Subcutaneous abdominal adipose tissue (tissue), 5 donors: ENCODE data around the gene CADPS2.

Experiments
- H3K27ac ChIP-seq: one replicate; pipeline ENCODE4 v1.7.0; 2013; ENCODE audit warnings: low read depth, mild to moderate bottlenecking, inconsistent platforms, low read length, moderate library complexity
- H3K27me3 ChIP-seq, 5 donors: one replicate each; pipeline ENCODE4 v1.7.0; 2013; ENCODE audit warnings: low read length in 5 of 5, inconsistent platforms in 1 of 5; ENCODE audit not compliant: control insufficient read depth in 5 of 5, insufficient read depth in 4 of 5
- H3K36me3 ChIP-seq, 5 donors: one replicate each; pipeline ENCODE4 v1.7.0; 2013; ENCODE audit warnings: low read length in 5 of 5; ENCODE audit not compliant: control insufficient read depth in 5 of 5, insufficient read depth in 5 of 5
- H3K4me1 ChIP-seq, 5 donors: one replicate each; pipeline ENCODE4 v1.7.0; 2013; ENCODE audit warnings: low read length in 5 of 5, mild to moderate bottlenecking in 3 of 5, moderate library complexity in 1 of 5; ENCODE audit not compliant: control insufficient read depth in 5 of 5, insufficient read depth in 5 of 5
- H3K4me3 ChIP-seq, 5 donors: one replicate each; pipeline ENCODE4 v1.7.0; 2013; ENCODE audit warnings: low read length in 5 of 5, low read depth in 1 of 5
- H3K9ac ChIP-seq, 5 donors: one replicate each; pipeline ENCODE4 v1.7.0; 2013; ENCODE audit warnings: low read length in 5 of 5, mild to moderate bottlenecking in 4 of 5, moderate library complexity in 3 of 5
- H3K9me3 ChIP-seq, 5 donors: one replicate each; pipeline ENCODE4 v1.7.0; 2013; ENCODE audit warnings: low read length in 5 of 5; ENCODE audit not compliant: control insufficient read depth in 5 of 5
- donor health status: healthy.
- donor health status: healthy.
- donor health status: healthy.
- donor health status: healthy.
- donor health status: healthy.

Gene CADPS2

DNA sequence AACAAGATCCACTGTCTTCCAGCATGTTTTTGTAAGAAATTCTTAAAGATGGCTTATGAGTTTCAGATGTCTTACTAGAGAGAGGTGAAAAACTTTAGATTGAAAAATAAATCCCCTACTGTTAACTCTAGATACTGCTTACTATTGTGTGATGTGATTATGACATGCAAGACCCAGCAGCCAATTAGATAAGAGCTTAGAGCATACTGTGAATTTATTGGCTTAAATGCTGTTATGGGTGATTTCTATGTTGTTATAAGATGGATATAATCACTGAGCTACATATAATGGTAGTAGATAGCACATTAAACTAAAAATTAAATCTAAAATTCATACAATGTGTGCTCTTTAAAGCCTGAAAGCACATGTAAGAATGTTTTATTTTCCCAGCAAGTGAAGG is 187.2 kb downstream of the CADPS2 start, which contains the start of gene RNF133:
Gene RNF133, minus strand, starts transcription at position 101 of the 400 bp plus-strand sequence. CDS start 199 bp downstream, outside the sequence.
- H3K4me1 ChIP-seq = no peaks in the 10 kb centered on the region
- no peak within 1 kb of the TSS for H3K4me3 ChIP-seq
- no peak within 1 kb of the TSS for H3K27ac ChIP-seq
- no peaks in the 10 kb centered on the region for H3K27me3 ChIP-seq
- peaks cover 0 to 3% (median 0%) of the 10 kb centered on the region in 5 donors for H3K9me3 ChIP-seq
- no peak within 1 kb of the TSS for H3K9ac ChIP-seq
- H3K36me3 ChIP-seq = no peaks in the 10 kb centered on the region

DNA sequence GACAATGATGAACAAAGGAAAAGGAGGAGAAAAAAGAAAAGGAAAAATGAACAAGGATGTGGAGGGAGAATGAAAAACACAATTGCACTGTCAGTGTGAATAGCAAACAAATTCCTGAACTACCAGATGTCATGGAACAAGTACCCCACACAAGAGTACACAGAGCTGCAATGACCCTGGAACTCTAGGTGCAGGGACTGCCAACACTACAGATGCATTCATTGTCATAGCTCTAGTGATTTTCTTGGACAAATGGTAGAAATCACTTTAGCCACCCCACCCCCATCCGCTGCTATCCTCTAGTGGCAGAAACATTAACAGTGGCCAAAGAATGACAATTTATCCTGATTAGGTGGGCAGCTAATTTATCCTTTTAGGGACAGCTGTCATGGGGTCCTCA is 190.4 kb downstream of the CADPS2 start:
- Histone ChIP-seq H3K4me3 (no peak overlapping the region), H3K9ac (no peak overlapping the region), H3K27ac (no peak overlapping the region), H3K4me1 (no peaks in the 10 kb centered on the region), H3K9me3 (no peaks in the 10 kb centered on the region), H3K27me3 (no peaks in the 10 kb centered on the region), H3K36me3 (no peaks in the 10 kb centered on the region)

DNA sequence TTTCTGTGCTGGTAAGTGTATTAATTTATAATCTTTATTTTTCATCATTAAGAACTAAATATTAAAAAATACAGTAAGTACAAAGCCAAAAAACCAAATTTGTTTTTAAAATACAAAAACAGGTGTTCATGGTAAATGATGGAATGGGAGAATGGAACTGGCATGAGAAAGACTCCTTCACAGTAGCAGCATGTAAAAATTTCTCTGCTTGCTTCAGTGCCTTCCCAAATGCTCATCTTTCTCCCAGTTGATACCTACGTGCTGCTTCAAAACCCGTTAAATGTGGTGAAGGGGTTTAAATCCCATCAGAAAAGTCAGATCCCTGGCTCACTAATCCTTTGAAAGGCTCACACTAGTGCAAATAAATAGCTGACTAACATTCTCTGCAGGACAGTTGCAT is 191.6 kb downstream of the CADPS2 start:
- Histone ChIP-seq H3K27me3 (no peaks in the 10 kb centered on the region), H3K4me1 (no peaks in the 10 kb centered on the region)

DNA sequence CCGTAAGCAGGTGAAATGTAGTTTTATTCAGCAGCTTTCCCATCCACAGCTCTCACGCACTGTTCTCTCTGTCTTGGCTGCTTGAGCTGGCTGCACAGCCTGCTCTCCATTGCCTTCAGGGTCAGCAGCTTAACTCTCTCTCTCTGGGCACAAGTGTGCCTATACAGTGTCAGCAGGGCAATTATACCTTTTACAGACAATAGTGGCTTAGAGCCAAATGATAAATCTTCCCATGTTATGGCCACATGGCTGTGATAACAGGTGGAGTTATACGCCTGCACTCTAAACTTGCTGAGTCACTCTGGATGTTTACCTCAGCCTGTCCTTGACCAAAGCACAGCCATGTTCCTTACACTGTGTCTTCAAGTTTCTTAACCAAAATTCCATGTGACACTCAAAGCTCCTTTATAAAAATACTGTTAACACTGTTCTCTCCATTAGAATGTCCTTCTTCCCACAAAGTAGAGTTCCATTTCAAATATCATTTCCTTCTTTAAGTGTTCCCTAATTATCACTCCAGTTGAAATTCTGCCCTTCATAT is 193.4 kb downstream of the CADPS2 start:
- Histone ChIP-seq H3K27ac (no peak overlapping the region), H3K9me3 (no peaks in the 10 kb centered on the region), H3K4me1 (no peaks in the 10 kb centered on the region), H3K27me3 (no peaks in the 10 kb centered on the region), H3K36me3 (no peaks in the 10 kb centered on the region), H3K9ac (no peak overlapping the region), H3K4me3 (no peak overlapping the region)

More for the DNA sequence above, 191.6 kb downstream of the CADPS2 start:
- H3K27ac ChIP-seq = no peak overlapping the region
- no peak overlapping the region for H3K4me3 ChIP-seq
- H3K9ac ChIP-seq = no peak overlapping the region
- no peaks in the 10 kb centered on the region for H3K9me3 ChIP-seq
- H3K36me3 ChIP-seq = no peaks in the 10 kb centered on the region

DNA sequence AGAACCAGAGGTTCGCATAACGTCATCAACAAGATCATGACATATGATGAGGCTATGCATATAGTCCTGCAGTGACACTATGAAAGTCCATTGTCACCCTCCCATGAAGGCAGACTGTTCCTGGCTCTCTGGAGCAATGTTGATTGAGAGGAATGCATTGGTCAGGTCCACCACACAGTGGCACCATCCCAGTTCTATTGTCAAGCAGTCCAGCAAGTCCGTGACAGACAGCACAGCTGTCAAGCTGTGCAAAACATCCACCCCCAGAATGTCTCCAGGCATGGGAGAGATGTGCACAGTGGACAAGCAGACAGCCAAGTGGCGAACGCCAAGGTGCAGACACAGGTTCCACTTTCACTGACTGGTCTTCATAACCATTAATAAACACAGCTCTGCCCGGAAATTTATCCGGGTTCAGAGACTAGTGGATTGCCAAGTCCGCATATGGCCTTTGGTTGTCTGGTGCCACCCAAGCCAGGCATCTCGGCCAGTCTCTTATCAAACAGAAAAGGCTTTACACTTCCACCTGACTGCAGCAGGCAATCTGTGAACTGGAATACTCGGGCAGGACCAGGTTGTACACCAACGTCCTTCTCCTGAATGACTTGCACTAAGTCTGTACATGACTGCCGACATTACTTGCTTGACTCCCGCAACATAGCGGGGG is 194.6 kb downstream of the CADPS2 start:
- Histone ChIP-seq H3K4me3 (no peak overlapping the region), H3K9ac (no peak overlapping the region), H3K9me3 (no peaks in the 10 kb centered on the region), H3K27me3 (no peaks in the 10 kb centered on the region), H3K4me1 (no peaks in the 10 kb centered on the region), H3K27ac (no peak overlapping the region), H3K36me3 (no peaks in the 10 kb centered on the region)

DNA sequence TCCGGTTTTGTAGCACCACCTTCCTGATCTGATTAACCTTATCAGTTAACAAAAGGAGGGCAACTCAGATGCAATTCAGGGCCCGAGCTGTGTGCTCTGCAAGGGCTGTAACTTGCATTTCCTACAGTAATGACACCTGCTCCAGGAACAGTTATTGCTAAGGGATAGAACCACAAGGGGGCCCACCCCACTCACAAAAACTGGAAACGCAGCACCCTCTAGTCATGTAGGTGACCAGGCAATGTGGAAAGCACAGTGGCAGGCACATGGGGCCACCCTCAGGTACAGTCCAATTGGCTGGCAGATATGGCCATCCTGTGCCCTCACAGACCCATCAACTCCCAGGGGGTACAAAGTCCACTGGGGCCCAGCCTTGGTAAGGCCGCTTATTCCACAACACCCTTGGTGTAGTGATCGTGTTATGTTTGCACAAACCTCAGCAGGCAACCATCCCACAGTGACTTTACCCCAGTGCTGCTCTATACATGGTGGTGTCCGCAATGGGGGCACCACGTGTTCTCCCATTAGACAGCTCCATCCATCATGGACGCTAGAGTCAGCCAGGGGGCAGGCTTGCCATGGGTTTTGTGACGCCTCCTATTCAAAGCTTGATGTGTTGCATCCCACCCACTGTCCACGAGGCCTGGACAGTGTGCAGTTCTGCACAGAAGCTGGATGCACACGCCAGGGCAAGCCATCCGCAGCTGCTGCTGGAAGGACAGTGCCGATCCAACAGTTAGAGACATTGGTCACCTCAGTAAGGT is 196.7 kb downstream of the CADPS2 start:
- H3K36me3 ChIP-seq = no peaks in the 10 kb centered on the region

DNA sequence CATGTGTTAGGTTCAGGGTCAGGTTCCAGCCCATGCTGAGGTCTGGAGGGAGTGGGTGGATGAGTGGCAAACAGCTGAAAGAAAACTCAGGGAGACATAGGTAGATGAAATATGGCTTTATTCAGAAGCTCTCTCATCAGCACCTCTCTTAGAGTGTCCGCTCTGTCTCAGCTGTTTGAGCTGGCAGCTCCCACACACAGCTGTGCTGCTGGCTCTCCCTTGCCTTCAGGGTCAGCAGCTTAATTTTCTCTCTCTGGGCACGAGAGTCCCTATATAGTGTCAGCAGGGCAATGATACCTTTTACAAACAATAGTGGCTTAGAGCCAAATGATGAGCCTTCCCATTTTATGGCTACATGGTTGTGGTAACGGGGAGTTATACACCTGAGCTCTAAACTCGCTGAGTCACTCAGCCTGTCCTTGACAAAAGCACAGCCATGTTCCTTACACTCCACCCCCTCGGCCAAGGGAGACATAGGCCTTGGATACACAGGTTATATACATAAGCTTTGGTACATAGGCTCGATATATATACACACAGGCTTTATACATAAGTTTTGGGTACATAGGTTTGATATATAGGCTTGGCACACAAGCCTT is 197.8 kb downstream of the CADPS2 start:
- no peaks in the 10 kb centered on the region for H3K9me3 ChIP-seq
- H3K4me1 ChIP-seq = no peaks in the 10 kb centered on the region
- H3K36me3 ChIP-seq = no peaks in the 10 kb centered on the region
- no peak overlapping the region for H3K9ac ChIP-seq
- no peak overlapping the region for H3K27ac ChIP-seq
- H3K4me3 ChIP-seq = no peak overlapping the region
- H3K27me3 ChIP-seq = no peaks in the 10 kb centered on the region

More for the DNA sequence above, 196.7 kb downstream of the CADPS2 start:
- no peaks in the 10 kb centered on the region for H3K4me1 ChIP-seq
- H3K9ac ChIP-seq = no peak overlapping the region
- no peak overlapping the region for H3K4me3 ChIP-seq
- H3K9me3 ChIP-seq = no peaks in the 10 kb centered on the region
- no peaks in the 10 kb centered on the region for H3K27me3 ChIP-seq
- H3K27ac ChIP-seq = no peak overlapping the region

DNA sequence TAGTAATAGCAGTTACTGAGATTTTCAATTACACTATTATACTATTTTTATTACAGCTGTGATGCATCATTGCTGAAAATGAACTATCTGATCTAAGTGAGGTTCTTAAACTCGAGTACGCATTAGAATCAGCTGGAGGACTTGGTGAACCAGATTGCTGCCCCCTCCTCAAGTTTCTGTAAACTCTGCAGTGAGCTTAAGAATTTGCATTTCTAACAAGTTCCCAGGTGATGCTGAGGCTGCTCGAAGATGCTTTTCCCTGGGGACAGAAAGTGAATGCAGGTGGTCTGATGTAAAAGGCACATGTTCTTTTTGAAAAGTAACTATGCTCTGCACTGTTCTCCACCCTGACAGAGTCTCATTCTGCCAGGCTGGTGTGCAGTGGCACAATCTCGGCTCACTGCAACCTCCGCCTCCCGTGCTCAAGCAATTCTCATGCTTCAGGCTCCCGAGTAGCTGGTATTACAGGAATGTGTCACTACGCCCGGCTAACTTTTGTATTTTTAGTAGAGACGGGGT is 199.8 kb downstream of the CADPS2 start:
- no peaks in the 10 kb centered on the region for H3K4me1 ChIP-seq
- no peaks in the 10 kb centered on the region for H3K27me3 ChIP-seq
- H3K27ac ChIP-seq = no peak overlapping the region
- no peaks in the 10 kb centered on the region for H3K36me3 ChIP-seq
- H3K4me3 ChIP-seq = no peak overlapping the region
- H3K9ac ChIP-seq = no peak overlapping the region
- no peaks in the 10 kb centered on the region for H3K9me3 ChIP-seq

DNA sequence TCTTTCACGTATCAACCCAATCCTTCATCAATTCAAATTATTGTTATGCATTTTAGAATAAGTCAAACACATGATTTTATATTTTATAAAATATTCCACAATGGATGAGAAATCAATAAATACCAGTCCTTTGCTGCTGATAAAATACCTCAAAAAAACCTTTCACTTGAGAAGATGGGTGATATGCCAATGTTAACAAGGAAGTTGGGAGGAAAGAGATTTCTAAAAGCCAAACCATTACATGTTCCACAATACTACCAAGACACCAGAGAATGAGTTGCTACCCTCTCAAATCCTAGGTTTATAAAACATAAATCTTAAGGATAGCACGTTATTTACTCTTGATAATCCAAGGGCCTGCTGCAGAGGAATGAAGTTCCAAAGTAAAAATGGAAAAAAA is 201.8 kb downstream of the CADPS2 start:
- H3K27me3 ChIP-seq = no peaks in the 10 kb centered on the region
- no peak overlapping the region for H3K27ac ChIP-seq
- H3K4me1 ChIP-seq = no peaks in the 10 kb centered on the region
- no peaks in the 10 kb centered on the region for H3K9me3 ChIP-seq
- no peak overlapping the region for H3K4me3 ChIP-seq
- no peaks in the 10 kb centered on the region for H3K36me3 ChIP-seq
- H3K9ac ChIP-seq = no peak overlapping the region
